Measurements from ENCODE around the gene PHACTR1.

GRCh38 chr6:13053006-13053461 lies 336.5 kb downstream of the PHACTR1 start:
- no peak for TF ChIP-seq CTCF (conservative IDR thresholded peaks at IDR 0.05; ENCODE audit: low read depth, low read length)
- TF ChIP-seq POLR2A (IDR thresholded peaks at IDR 0.05; ENCODE audit: low read depth, low read length), result no peak
- TF ChIP-seq MAFK (IDR thresholded peaks at IDR 0.05; ENCODE audit: low read depth, low read length), result no peak
- no peak for TF ChIP-seq MXI1 (IDR thresholded peaks at IDR 0.05; ENCODE audit: borderline replicate concordance, low read depth, low read length)
- no peak for TF ChIP-seq MAZ (IDR thresholded peaks at IDR 0.05; ENCODE audit: borderline replicate concordance, low read depth, low read length)
